CD4-positive, alpha-beta T cell treated with Interleukin-2 at 100 ng/mL for 4 hours (primary cell): Measurements from ENCODE around the gene SORBS2.
"Not testable (repeated sequence)": the region's sequence is repeated elsewhere in the genome, so short reads cannot be mapped to it uniquely, and the experiment has no call there.

Source experiments
- DNase-seq: peaks from one replicate; pipeline ENCODE4 v3.0.0-alpha.2; 2020; ENCODE audit warnings: low spot score

The SORBS2 gene

DNA sequence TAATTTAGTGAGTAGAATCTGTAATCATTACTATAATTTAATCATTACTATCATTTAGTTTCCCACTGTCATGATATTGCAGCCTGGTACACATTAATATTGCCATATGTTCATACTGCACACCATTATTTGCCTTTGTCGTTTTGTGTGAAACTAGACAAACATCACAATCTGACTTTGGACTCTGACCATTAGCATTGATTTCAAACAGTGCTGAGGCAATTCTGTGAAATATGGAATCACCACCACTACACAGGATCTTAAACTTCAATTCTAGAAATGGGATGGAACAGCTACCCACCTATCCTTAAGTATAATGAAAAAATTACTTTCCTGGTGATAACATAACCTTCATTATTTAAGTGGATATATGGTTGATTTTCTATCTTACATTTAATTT lies 98.3 kb downstream of the SORBS2 start:
- DNase-seq, result no peak

DNA sequence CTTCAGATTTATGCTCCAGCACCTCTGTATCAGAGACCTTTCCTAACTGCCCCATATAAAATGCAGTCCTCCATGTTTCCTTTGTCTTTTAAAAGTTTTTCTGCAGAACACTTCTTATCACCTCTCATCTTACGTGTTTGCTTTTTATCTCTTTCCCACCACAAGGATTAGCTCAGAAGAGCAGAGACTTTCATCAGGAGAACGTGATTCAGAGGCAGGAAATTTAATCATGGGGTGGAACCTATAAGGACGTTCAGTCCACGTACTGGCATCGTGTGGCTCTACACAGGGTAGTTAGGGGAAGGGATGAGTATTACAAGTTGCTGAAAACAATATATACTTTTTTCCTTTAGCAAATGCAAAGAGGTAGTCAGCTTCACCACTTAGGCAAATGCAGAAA lies 98.7 kb downstream of the SORBS2 start:
- no peak for DNase-seq

DNA sequence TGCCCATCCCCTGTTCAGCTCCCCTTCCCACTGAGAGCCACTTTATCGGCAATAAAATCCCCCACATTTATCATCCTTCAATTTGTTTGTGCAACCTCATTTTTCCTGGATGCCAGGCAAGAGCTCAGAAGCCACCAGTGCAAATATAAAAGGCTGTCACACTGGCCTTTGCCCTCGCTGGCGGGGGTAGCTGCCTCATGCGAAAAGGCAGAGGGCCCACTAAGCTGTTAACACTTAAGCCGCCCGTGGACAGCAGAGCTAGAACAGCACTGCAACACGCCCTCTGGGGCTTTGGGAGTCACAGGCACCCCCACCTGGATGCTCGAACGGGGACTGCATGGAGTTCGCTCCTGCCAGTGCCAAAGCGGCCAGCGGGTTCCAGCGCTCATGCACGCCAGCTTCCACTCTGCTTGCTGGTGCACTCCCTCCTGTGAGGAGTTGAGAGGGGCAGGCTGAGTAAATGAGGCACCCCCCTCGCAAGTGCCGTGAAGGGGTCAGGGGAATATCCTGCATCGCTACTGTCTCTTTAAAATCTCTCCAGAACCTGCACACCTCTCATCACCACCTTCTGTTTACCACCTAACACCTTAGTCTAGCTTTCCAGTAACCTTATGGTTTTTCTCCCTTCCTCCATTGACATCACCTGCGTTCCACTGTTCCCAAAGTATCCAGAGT lies 99.5 kb downstream of the SORBS2 start:
- no peak for DNase-seq

DNA sequence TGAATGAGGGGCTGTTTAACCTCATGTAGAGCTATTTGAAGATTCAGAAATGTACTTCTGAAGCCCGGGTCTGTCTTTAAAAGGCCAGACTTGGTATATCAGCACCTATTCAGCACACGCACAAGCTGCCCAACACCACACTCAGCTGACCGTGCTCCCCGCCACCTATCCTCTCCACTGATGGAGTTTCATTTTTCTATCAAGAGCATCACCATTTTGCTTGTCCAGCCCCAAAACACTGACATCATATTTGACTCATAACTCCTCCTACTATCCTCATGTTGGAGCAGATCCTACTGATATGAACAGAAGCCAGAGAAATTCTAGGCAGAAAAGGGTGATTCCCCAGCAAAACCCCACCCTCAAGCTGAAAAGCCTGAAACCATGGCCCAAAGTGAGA lies 100.3 kb downstream of the SORBS2 start:
- no peak for DNase-seq

DNA sequence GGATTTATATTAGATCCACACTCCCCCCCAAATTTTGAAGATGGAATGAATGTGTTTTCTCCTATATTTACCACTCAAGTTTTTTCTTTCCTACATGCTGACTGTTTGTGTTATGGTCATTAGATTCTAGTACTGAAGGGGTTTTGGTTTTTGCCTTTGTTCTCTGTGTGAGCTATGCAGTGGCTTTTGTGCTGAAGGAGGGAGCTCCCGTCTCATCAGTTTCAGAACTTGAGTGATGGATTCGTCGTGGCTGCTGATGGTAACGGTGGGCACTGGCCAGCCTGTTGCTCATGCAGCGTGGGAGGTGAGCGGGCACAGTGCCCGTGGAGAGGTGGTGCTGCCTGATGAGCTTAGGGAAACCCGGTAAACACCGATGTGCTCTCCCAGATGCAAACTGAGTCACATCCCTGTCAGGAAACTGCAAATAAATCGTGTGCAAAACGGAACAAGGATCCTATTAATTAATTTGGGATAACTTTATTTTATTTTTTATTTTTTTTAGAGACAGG lies 101.5 kb downstream of the SORBS2 start:
- no peak for DNase-seq

DNA sequence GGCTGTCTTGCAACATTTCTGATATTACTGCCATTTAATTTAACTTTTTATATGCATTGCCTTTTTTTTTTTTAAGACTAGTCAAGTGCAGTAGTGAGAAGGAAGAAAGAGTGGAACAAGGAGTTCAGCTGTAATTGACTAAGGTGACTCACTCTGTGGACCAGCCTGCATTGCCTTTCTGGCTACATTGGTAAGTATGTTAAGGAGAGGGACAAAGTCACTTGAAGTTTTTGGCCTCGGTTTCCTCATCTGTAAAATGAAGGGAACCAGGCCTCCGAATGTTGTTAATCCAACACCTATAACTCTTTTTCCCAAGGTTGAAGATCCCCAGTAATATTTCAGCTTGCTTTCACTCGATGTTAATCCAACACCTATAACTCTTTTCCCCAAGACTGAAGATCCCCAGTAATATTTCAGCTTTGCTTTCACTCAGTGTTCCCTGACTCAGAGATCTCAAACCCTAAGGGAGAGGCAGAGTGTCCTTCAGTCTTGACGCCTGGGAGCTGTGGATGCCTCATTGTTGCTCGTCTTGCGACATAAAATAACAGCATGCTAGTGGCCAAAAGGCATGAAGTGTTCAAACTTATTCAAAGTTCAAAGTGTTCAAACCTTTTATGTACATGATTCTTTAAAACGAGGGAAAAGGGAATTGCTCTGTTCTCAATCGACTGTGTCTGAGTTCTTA lies 102.0 kb downstream of the SORBS2 start:
- DNase-seq, result no peak

DNA sequence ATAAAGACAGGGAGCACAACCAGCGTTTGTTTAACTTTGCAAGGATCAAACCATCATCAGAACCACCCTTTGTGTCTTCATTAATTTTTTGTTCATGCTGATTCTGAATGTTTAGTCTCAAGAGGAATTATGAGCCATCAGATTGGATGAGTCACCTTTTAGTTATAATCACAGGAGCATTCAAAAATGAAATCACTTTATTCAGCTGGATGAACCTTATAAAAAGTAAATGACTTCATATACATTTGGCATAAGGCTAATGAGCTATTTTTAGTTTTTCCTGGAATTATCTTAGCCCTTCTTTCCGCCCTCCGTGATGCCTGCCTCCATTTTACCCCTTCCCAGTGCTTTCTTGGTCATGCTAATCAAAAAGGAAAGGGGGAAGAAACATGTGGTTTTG lies 103.6 kb downstream of the SORBS2 start:
- DNase-seq, result no peak

DNA sequence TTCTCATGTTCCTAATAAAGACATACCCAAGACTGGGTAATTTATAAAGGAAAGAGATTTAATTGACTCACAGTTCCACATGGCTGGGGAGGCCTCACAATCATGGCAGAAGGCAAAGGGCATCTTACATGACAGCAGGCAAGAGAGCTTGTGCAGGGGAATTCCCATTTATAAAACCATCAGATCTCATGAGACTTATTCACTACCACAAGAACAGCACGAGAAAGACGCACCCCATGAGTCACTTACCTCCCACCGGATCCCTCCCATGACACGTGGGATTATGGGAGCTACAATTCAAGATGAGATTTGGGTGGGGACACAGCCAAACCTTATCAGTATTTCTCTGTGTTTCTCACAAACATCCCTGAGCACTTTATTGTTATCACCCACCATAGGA lies 104.4 kb downstream of the SORBS2 start:
- DNase-seq, result not testable (repeated sequence)

DNA sequence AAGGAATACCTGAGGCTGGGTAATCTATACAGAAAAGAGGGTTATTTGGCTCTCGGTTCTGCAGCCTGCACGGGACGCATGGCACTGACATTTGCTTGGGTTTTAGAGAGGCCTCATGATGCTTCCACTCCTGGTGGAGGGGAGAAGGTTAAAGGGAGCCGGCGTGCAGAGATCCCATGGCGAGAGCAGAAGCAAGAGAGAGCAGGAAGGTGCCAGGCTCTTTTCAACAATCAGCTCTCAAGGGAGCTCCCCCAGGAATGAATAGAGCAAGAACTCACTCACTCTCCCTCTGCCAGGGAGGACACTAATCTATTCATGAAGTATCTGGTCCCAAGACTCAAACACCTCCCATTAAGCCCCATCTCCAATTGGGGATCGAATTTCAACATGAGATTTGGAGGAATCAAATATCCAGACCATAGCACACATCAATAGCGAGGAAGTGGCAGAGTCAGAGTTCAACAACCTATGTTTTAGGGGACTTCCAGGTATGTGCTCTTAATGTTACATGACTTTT lies 109.8 kb downstream of the SORBS2 start:
- DNase-seq, result no peak

DNA sequence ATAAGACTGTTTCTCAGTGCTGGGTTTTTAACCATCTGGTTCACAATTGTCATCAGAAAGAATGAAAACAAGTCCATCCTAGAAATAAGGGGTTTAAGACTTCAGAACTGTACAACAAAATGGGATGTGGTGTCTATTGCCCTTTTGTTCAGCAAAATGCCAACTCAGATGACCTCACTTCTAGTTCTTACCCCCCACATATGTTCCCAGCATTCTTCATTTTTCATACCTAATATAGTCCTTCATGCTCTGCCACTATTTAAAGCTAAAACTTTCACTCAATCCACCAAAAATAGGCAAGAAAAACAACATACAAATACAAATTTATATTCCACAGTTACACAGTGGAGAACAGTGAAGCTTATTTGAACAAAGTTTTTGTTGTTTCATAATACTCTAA lies 111.4 kb downstream of the SORBS2 start:
- DNase-seq, result no peak

DNA sequence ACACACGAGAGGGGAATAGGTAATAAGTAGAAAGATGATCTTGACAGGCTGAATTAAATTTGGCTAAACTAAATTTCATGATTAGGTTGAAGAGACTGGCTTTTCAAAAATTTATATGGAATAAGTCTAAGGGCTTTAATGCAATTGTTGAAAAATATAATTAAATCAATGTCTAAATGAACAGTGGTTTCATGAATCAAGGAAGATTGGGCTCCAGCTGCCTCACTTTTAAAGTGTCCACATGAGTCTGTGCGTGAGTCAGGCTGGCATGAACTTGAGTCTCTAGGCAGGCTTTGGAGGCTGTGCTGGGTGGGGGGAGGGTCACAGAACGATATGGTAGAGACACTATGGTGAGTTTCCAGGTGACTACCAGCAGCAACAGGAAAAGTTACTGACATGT lies 111.9 kb downstream of the SORBS2 start:
- DNase-seq, result no peak

DNA sequence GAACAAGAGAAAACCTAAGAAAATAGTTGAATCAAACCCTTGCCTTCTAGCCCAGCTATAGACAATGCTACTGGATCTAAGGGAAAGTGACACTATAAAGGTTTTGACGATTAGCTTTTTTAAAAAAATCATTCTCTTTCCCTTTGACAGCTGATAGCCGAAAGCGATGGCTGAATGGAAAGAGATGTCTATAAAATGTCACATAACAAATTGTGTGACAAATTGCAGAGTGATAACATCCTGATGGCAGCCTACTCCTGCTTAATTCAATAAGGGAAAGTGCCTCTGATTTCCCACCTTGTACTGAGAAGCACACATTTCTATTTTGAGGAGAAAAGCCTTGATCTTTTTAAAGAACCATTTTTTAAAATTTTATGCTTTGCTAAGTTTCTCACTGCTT lies 114.5 kb downstream of the SORBS2 start:
- no peak for DNase-seq

DNA sequence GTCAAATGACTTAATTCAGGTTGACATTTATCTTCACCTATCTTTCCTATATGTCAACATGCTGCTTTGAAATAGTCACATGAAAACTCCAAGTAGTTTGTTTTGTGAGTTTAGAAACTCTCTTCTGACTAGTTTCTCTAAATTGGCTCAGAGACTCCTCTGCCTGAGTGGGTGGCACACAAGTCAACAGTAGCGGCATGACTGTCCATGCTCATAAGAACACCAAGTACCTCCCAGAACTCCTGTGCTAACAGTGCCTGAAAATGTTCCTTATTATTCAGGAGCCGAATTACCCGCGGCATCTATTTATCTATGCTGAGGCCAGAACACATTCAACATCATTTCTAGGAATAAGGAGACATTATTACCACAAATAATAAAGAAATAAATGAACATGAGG lies 116.3 kb downstream of the SORBS2 start:
- no peak for DNase-seq

DNA sequence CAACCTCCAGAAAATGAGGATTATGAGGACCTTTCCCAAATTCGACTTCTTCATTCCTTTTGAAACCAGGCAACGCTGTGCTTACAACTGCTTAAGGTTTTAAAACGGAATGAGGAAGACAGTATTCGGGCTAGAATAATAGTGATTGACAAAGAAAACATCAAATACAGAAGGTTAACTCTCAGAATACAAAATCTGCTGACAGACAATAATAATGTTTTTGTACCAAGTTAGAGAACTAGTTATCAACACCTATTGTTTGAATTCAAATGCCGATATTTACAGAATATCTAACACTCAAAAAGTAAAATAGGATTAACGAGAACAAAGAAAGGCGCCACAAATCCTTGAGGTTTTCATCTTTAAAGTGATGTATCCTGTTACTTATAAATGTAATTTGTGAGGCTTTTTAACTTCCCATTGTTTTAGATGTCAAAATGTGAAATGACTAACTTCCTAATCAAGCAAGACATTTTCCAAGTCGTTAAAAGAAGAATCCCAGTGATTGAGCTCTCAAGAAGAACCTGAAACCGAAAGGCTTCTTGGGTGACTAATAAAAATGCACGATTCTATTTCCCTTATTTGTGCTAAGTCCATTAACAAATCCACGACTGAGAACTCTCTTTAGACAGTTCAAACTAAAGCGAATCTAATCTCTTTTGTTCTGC lies 118.3 kb downstream of the SORBS2 start:
- DNase-seq, result no peak

DNA sequence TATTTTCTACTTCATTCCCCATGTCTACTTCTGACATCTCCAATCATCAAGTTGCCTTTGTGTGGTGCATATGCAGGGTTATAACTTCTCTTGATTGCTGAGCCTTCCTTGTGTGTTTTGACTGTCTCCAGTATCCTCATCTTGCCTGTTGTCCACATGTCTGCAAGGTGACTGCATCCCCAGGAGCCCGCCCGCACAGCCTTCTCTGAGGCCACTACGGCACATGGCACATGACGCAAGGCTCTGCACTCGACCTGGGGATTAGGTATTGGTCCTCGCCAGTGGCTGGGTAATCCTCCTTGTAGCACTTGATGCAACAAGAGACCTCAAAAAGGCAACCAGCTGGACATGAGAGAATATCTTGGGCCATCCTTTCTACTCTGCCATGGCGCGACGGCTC lies 122.6 kb downstream of the SORBS2 start:
- DNase-seq, result no peak

DNA sequence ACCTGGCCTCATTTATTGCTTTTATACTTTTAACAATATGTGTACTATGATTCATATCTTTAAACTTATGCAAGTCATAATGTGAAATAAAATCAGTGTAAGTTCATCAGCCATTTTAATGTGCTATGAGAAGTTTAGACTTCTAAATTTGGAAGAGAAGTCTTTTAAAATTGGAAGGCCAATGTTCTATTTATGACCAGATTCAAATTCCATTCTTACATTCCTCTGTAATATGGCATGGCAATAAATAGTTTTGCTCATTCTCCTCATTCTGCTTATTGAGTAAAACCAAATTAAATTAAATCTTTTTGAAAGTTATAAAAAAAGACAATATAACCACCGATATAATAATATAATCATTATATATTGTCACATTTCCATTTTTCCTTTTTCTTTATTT lies 126.2 kb downstream of the SORBS2 start:
- no peak for DNase-seq

DNA sequence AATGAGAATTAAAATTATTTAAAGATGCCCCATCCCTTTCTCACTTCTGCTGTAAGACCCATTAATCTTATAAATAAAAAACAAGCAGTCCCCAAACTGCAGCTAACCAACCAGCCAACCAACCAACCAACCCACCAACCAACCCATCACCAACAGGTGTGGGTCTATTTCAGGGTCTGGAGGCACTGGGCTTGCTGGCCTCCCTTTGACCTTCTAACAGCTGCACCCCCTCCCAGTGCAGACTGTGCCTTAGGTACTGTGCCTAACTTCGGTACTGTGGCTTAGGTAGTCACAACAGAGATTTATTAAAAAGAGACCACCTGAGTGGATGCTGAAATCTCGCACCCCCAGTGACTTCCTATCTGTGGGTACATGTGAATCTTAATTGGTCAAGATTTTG lies 128.1 kb downstream of the SORBS2 start:
- DNase-seq, result no peak

DNA sequence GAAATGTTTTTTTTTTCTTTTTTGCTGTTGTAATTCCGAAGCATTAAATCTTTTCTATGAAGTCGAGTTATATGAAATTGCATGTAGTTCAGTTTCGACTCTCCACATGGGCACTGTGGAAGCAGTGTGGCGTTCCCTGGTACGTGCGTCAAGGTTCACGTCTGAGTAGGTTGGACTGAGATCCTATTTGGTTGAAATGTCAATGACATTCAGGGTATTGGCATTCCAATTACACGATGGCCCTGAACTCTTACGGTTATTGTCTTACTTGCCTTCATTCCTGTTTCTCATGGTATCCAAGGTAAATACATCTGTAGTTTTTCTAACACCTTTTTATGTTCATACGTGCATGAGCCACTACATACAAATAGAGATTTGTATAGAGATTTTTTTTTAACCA lies 128.8 kb downstream of the SORBS2 start:
- no peak for DNase-seq

DNA sequence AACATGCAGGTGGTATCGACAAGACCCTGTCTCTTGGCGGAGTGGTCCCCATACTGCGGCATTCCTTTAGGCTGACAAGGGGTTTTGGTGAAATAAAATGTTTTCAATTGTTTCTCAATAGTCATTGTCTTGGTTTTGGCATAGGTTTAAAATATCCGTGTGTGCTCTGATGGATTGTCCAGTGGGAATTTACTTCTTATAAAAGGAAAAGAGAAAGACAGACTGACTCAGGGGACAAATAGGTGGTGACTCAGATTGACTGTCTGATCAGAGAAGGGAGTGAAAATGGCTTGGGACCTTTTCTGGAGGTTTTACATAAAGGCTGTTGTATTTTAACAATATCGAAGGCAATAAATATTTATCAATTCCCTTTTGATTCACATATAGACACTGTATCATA lies 129.8 kb downstream of the SORBS2 start:
- DNase-seq, result no peak

DNA sequence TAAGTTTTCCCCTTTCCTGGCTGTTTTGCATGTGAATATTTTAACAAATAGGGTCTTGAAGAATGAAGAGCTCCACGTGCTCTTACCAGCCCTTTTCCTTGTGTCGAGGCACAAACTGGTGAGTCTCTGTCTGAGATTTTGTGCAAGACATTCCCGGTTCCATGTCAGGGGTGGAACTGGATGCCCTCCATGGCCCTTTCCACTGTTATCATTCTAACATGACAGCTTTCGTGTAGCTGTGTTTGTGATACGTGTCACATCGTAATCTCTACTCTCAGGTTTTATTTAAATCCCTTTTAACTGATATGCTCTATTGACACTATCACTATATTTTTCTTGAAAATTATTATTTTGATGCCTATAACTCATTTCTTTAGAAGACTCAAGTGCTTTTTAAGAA lies 130.4 kb downstream of the SORBS2 start:
- no peak for DNase-seq

DNA sequence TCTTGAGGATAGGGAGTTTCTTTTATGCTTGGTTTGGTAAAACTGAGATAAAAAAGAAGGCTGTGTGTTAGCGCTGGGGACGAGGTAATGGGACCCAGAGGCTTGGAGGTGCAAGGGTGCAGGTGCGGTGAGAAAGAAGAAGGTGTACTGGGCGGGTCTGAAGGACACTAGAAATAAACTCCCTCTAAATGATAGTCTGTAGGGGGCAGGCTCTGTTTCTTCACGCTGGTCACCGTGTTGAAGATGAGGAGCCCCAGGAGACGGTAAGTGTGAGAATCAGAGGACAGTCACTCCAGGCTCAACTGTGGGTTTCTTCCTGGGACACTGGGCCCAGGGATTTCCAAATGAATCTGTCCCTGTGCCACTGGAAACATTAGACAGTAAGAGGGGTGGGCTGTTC lies 131.4 kb downstream of the SORBS2 start:
- DNase-seq, result no peak

DNA sequence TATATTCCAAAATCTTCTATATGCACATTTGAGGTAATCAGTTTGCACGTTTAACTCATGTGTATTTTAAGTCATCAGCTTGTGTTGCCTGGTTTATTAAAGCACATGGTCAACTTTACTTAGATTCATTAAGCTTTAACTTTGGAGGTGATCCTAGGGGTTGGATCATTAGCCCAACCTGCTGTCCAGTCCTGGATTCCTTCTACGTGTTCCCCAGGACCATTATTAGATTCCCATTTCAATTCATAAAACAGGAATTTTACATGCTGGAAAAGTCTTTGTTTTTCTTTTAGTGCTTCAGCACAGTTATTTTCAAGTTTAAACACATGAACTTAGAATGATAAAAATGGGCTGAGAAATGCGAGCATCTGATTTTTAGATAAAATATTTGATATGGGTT lies 132.5 kb downstream of the SORBS2 start:
- DNase-seq, result no peak

DNA sequence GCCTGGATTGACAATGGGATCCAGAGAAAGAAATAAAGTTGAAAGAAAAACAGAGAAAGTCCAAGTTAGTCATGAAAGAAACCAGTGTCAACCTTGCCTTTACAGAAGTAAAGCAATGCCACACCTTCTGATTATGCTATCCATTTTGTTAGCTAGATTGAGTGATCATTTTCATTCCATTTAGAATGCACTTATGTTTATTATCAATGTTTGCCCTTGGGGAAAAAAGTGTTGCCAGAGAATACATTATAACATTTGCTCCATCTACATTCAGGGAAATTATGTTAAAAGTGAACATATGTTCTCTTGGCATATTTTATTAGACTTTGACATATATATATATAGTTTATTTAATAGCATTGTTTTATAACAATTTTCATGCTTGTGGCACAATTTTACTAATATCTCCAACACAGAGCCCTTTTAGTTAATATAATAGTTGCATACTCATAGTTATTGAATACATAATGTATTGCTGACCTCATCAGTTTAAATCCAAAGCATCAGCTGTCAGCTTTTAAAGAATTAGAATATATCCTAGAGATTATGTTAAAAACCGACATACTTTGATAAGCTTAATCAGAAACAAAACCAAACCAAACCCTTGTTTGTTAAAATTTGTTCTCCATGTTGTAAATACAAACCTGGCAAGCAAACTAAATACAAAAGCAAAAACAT lies 134.2 kb downstream of the SORBS2 start:
- no peak for DNase-seq
